ENCODE measurements around the gene HAUS3.

- no peak for TF ChIP-seq CTCF (IDR thresholded peaks at IDR 0.05; ENCODE audit: insufficient read depth, low read length)
- TF ChIP-seq REST (IDR thresholded peaks at IDR 0.05; ENCODE audit: insufficient replicate concordance, low read depth), result no peak
- TF ChIP-seq GABPA (IDR thresholded peaks at IDR 0.05; ENCODE audit: low read depth), result no peak
- TF ChIP-seq POLR2AphosphoS5 (IDR thresholded peaks at IDR 0.05; ENCODE audit: low read depth), result no peak
- no peak for TF ChIP-seq SPI1 (IDR thresholded peaks at IDR 0.05; ENCODE audit: borderline replicate concordance, low read depth)
Observed at GRCh38 chr4:2266181-2266580, 24.3 kb upstream of the HAUS3 start.
